H1 (cell line): ENCODE data around the gene LRP5. TPM values are rescaled to one million over a fixed set of nuclear protein-coding genes. Genes with fewer than 3 reads are reported as not detected.

ENCODE experiments used
- polyA plus RNA-seq, 7 experiments: library from polyadenylated mRNA; depleted of rRNA in 3 of 7; stranded (reverse) in 5 of 7; unstranded in 2 of 7; fragments of >200 nt in 5 of 7; fragments of 200-250 nt in 2 of 7; gene quantifications; 1 replicate in 5 of 7; 2 replicates in 1 of 7; 4 replicates in 1 of 7; pipeline versions ENCODE4 v1.2.1 to v1.2.3, GENCODE V29; 2011 to 2013; ENCODE audit warnings: missing spikeins in 2 of 7, mixed read lengths in 2 of 7
- total RNA-seq: library from RNA; stranded (reverse); fragmentation: NEBNext Ultra II Directional; extraction: Animal tissue kit (Norgen Biotek cat#: 25700); gene quantifications from 2 replicates; pipeline ENCODE4 v1.2.1, GENCODE V29; 2021
- TF ChIP-seq, protein P1 (sequence below), 3 experiments: IDR thresholded peaks; 1 replicate in 2 of 3; 2 replicates in 1 of 3; pipeline versions ENCODE4 v1.5.1 to v1.6.1; 2011; ENCODE audit warnings: low read length in 3 of 3, mild to moderate bottlenecking in 3 of 3, inconsistent platforms in 2 of 3, low read depth in 1 of 3, moderate library complexity in 1 of 3; ENCODE audit not compliant: insufficient read depth in 1 of 3; ENCODE audit errors: control extremely low read depth in 1 of 3

Gene LRP5
- total and polyA plus RNA-seq, 2 of the 8 experiments (the other 6 are each of a cell fraction or from before 2014, with no cell fraction given), result 19.0 to 38.9 TPM

DNA sequence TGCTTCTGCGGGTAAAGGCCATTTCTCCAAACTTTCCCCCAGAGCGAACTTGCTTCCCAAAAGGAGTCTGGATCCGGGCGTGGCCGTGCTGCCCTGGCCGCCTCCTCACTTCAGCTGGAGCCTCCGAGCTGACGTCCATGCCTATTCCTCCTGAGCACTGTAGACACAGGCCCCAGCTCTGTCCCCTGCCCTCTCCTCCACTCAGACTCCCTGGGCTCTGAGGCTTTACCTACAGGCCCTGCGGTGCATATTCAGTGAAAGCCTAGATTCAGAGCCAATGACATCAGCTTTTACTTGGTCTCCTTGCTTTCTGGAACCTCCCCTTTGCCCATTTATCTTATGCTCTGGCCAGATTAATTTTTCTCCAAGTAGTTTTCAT, 9.7 kb downstream of the LRP5 start (continued):
- TF ChIP-seq, protein P1, sequence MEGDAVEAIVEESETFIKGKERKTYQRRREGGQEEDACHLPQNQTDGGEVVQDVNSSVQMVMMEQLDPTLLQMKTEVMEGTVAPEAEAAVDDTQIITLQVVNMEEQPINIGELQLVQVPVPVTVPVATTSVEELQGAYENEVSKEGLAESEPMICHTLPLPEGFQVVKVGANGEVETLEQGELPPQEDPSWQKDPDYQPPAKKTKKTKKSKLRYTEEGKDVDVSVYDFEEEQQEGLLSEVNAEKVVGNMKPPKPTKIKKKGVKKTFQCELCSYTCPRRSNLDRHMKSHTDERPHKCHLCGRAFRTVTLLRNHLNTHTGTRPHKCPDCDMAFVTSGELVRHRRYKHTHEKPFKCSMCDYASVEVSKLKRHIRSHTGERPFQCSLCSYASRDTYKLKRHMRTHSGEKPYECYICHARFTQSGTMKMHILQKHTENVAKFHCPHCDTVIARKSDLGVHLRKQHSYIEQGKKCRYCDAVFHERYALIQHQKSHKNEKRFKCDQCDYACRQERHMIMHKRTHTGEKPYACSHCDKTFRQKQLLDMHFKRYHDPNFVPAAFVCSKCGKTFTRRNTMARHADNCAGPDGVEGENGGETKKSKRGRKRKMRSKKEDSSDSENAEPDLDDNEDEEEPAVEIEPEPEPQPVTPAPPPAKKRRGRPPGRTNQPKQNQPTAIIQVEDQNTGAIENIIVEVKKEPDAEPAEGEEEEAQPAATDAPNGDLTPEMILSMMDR (IDR thresholded peaks at IDR 0.05; ENCODE audit: control extremely low read depth in 1 of 3, insufficient read depth in 1 of 3, low read depth in 1 of 3, low read length in 3 of 3), result no peak
